ENCODE data around the gene PLEKHG5.
"Not testable (repeated sequence)": the region's sequence is repeated elsewhere in the genome, so short reads cannot be mapped to it uniquely, and the experiment has no call there.

PLEKHG5 gene

DNA sequence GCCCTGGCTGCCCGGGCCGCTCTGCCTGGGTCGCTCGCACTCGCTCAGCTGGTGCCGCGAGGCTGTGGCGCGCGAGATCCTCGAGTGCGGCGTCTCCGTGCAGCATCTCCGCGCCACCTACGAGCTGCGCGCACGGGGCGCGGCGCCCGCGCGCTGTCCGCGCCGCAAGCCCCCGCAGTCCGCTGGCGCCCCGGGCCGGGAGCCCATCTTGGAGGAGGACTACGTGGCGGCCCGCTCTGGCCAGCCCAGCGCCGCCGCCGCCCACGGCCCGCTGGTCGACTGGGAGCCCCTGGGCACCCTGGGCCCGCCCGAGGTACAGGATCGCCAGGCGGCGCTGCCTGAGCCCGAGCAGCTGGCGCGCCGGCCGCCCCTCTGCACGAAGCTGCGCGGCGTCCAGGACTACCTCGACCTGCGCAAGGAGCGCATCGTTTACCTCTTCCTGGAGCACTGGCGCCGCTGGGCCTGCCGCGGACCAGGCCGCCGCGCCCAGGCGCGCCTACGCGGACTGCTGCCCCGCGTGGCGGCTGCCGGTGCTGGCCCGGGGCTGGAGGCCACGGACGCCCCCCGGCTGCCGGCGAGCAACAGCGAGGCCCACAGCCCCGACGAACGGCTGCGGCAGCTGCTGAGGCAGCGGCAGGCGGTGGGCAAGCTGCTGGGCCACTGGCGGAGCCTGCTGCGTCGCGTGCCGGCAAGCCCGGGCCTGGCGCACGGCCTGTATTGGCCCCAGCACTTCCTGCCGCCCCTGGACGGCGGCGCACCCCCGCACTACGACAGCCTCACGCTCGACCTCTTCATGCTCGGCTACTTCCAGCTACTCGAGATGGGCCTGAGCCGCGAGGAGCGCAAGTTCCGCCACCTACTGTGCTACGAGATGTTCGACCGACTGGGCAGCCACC is 36.4 kb downstream of the PLEKHG5 start:
- TF ChIP-seq ZNF384 (IDR thresholded peaks at IDR 0.05) (no peak), HDGF (IDR thresholded peaks at IDR 0.05; ENCODE audit: borderline replicate concordance) (no peak), TARDBP (IDR thresholded peaks at IDR 0.05) (no peak), L3MBTL2 (conservative IDR thresholded peaks at IDR 0.05) (no peak), BHLHE40 (IDR thresholded peaks at IDR 0.05; ENCODE audit: borderline replicate concordance) (no peak)
- ChIA-PET CTCF (no interaction called here), POLR2A (no interaction called here)
- DNase-seq (ENCODE audit: extremely low spot score), result no peak

DNA sequence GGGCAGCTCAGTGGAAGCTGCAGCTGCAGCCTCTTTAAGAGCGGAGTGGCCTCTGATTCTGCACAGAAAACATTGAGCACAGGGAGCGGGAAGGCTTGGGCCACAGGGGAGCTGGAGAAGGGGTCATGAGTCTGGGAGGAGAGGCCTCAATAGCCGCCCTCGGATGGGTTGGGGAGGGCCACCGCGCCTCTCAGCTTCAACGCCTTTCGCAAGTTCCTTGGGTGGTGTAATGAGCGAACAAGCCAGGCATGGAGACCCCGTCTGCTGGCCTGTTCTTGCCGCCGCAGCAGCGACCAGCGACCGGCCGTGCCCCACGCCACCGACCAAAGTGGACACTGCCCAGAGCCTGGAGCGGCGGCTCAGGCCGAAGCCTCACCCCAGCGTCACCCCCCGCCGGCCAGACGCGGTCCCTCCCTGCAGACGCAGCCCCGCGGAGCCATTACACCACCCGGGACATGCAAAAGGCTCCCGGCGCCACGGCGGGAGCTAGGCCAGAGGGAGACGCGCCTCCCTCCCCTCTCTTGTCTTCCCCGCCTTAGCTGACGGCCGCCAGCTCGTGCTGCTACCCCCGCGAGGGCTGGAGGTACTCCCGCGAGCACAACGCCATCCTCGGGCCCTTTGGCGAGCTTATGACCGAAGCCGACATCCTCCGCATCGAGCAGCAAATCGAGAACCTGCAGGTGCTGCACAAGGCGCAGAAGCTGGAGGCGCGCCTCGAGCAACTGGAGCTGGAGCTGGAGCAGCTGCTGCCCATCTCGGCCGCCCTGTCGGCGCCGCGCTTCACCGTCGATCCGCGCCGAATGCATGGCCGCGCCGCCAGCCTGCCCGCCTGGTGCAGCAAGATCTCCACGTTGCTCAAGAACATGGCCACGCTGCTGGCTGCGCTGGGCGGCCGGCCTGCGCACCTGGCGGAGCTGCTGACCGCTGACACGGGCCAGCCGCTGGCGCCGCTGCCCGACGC is 37.3 kb downstream of the PLEKHG5 start:
- DNase-seq (ENCODE audit: extremely low spot score); POLR2A ChIA-PET; CTCF ChIA-PET: not testable (repeated sequence)

DNA sequence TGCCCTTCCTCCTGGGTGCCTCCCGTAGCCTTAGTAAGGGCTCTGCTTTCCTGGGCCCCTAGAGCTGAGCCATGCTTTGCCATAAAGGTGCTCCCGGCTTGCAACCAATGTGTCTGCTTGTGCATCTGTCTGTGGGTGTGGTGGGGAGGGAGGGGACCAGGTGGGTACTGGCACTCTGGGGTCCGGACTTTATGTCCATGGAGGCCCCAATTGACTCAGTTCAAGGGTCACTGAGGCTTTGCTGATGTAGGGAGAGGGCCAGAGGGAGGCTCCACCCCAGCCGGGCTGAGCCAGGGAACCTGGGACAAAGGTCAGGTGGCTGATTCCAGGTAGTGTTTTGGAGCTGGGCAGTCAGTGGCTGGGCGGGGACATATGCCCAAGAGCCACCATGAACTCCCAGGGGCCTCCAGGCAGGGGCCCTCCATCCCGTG is 40.5 kb downstream of the PLEKHG5 start:
- POLR2A ChIA-PET, result no interaction called here
- CTCF ChIA-PET, result interaction anchor here (1.0 kb wide), 1 partner anchor 11 kb away, joined by 3 read pairs; no protein-coding TSS in a partner anchor
- TF ChIP-seq ARNT (IDR thresholded peaks at IDR 0.05) (no peak), ELF4 (IDR thresholded peaks at IDR 0.05) (no peak)
- DNase-seq (ENCODE audit: extremely low spot score), result no peak

DNA sequence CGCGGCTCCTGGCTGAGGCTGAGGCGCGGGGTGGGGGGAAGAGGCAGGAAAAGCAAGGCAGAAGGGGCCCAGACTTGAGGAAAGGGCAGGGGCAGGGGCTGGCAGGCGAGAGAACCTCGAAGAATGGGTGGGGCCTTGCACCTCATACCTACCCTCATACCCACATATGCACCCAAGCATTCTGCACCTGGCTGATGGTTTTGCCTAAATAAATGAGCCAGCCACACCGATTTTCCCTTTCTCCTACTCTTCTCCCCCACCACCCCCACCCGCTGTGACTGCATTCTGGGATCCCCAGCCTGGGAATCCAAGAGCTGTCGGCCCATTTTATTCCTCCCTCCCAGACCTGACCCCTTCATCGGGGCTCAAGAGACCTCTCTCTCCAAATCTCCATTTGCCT is 41.0 kb downstream of the PLEKHG5 start:
- CTCF ChIA-PET, result interaction anchor here (1.0 to 1.6 kb wide), 2 partner anchors 10 to 27 kb away, joined by 3 to 5 read pairs; no protein-coding TSS in a partner anchor
- POLR2A ChIA-PET; DNase-seq (ENCODE audit: extremely low spot score): not testable (repeated sequence)

DNA sequence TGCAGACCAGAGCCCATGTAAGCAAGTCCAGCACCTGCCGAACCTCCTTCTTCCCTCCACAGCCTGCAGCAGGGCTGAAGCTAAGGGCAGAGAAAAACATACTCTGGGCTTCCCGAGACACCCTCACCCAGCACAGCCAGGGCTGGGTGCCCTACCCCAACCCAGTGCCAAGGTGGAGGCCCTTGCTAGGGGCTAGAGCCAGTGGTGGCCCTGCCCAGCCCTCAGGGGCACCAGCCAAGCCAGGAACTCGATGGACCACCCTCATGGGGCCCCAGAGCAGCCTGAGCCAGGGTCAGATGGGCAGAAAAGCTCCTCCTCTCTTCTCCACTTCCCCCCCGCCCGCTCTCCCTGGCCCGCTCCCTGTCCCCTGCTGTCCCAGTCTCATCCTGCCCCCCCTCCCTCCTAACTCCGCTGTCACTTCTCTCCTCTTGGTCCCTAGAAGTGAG is 41.4 kb downstream of the PLEKHG5 start:
- no peak for DNase-seq (ENCODE audit: extremely low spot score)
- TF ChIP-seq ZNF384 (IDR thresholded peaks at IDR 0.05), result no peak
- no peak for TF ChIP-seq NFRKB (IDR thresholded peaks at IDR 0.05)
- TF ChIP-seq SUZ12 (IDR thresholded peaks at IDR 0.05), result no peak
- POLR2A ChIA-PET, result interaction anchor here (1.2 kb wide), 1 partner anchor 214 kb away, joined by 4 read pairs; the partner anchor contains the start of gene ICMT
- CTCF ChIA-PET, result interaction anchor here (1.0 to 2.7 kb wide), 3 partner anchors 10 to 27 kb away, joined by 3 to 18 read pairs (median 5); no protein-coding TSS in a partner anchor

DNA sequence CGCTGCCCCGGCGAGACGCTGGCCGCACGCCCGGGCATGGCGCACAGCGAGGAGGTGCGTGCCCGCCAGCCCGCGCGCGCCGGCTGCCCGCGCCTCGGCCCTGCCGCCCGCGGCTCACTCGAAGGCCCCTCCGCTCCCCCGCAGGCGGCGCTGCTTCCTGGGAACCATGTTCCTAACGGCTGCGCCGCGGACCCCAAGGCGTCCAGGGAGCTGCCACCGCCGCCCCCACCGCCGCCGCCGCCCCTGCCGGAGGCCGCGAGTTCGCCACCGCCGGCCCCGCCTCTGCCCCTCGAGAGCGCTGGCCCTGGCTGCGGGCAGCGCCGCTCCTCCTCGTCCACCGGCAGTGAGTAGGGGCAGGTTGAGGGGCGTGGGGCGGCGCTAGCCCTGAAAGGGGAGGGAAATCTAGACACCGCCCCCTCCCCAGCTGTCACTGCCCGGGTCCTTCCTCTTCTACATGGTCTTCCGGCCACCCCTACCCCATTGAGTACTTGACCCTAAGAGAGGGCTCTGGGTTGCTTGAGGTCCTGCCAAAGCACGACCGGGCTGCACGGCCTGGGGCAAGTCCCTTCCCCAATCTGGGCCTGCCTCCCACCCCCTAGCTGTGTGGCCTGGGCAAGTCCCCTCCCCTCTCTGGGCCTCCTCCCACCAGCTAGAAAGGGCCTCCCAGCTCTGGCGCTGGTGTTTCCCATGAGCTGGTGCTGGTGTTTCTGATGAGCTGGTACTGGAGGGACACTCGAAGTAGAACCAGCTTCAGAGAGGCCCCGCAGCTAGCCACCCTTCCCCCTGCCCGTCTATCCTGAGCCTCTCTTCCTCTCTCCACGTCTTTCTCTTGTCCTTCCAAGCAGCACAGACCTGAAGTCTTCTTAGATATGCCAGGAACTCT is 42.5 kb downstream of the PLEKHG5 start:
- no peak for TF ChIP-seq ARNT (IDR thresholded peaks at IDR 0.05)
- TF ChIP-seq HDGF (IDR thresholded peaks at IDR 0.05; ENCODE audit: borderline replicate concordance), result no peak
- no peak for TF ChIP-seq FOXM1 (IDR thresholded peaks at IDR 0.05; ENCODE audit: borderline replicate concordance)
- TF ChIP-seq, protein P1, sequence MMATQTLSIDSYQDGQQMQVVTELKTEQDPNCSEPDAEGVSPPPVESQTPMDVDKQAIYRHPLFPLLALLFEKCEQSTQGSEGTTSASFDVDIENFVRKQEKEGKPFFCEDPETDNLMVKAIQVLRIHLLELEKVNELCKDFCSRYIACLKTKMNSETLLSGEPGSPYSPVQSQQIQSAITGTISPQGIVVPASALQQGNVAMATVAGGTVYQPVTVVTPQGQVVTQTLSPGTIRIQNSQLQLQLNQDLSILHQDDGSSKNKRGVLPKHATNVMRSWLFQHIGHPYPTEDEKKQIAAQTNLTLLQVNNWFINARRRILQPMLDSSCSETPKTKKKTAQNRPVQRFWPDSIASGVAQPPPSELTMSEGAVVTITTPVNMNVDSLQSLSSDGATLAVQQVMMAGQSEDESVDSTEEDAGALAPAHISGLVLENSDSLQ (IDR thresholded peaks at IDR 0.05), result no peak
- TF ChIP-seq SUZ12 (IDR thresholded peaks at IDR 0.05), result no peak
- no peak for TF ChIP-seq FOXK2 (IDR thresholded peaks at IDR 0.05)
- no peak for TF ChIP-seq BHLHE40 (IDR thresholded peaks at IDR 0.05; ENCODE audit: borderline replicate concordance)
- TF ChIP-seq ZNF384 (IDR thresholded peaks at IDR 0.05), result no peak
- TF ChIP-seq NFRKB (IDR thresholded peaks at IDR 0.05), result no peak
- no peak for TF ChIP-seq SP1 (IDR thresholded peaks at IDR 0.05)
- TF ChIP-seq L3MBTL2 (conservative IDR thresholded peaks at IDR 0.05), result no peak
- TF ChIP-seq LEF1 (IDR thresholded peaks at IDR 0.05; ENCODE audit: borderline replicate concordance), result no peak
- no peak for TF ChIP-seq CTBP1 (IDR thresholded peaks at IDR 0.05; ENCODE audit: borderline replicate concordance)
- TF ChIP-seq TARDBP (IDR thresholded peaks at IDR 0.05), result no peak
- TF ChIP-seq ELF4 (IDR thresholded peaks at IDR 0.05), result no peak
- TF ChIP-seq FOXA1 (IDR thresholded peaks at IDR 0.05), result no peak
- CTCF ChIA-PET, result interaction anchor here (0.6 to 2.7 kb wide), 6 partner anchors 9 to 113 kb away, joined by 3 to 18 read pairs (median 4); no protein-coding TSS in a partner anchor
- DNase-seq (ENCODE audit: extremely low spot score), result no peak
- POLR2A ChIA-PET, result interaction anchor here (1.2 kb wide), 1 partner anchor 213 kb away, joined by 4 read pairs; the partner anchor contains the start of gene ICMT

Measured in HEK293T (cell line).